PC-9 (cell line): Measurements from ENCODE around the gene ZBBX. TPM values are rescaled to one million over a fixed set of nuclear protein-coding genes. Genes with fewer than 3 reads are reported as not detected.

ENCODE experiments used
- BruUV-seq: library from RNA; stranded (reverse); fragments of 400-500 nt; replicated peaks from 2 replicates; lab custom pipeline; 2021; lab: Mats Ljungman, UMichigan
- CTCF ChIA-PET: fragments of 300-600 bp; sonication (Branson Sonifier 250); formaldehyde crosslinking; loops from one replicate; lab custom pipeline; 2022; ENCODE audit warnings: antibody characterized with exemption; lab: Charles Lee
- POLR2A ChIA-PET: fragments of 300-600 bp; sonication (Branson Sonifier 250); formaldehyde crosslinking; loops from one replicate; lab custom pipeline; 2022; ENCODE audit warnings: antibody characterized with exemption; ENCODE audit not compliant: unreplicated experiment; lab: Charles Lee
- DNase-seq, 2 experiments: peaks; one replicate each; pipeline versions ENCODE4 v3.0.0 to v3.0.0-alpha.2; 2015 to 2022; ENCODE audit warnings: mixed read lengths in 1 of 2
- H2AFZ ChIP-seq: fragments of 200-600 bp; sonication (generic); 2 replicates; pipeline ENCODE4 v1.8.1; 2017; ENCODE audit warnings: antibody characterized with exemption
- H3F3A ChIP-seq: fragments of 200-600 bp; sonication (generic); 2 replicates; pipeline ENCODE4 v1.8.1; 2017; ENCODE audit warnings: antibody characterized with exemption, mild to moderate bottlenecking, low read depth; ENCODE audit not compliant: insufficient read depth
- H3K27ac ChIP-seq: fragments of 200-600 bp; sonication (generic); 2 replicates; pipeline ENCODE4 v1.6.1; 2016; ENCODE audit warnings: mixed run types
- H3K27me3 ChIP-seq: fragments of 200-600 bp; sonication (generic); 2 replicates; pipeline ENCODE4 v1.6.1; 2016; ENCODE audit warnings: low read depth, mixed run types; ENCODE audit not compliant: insufficient read depth
- H3K36me3 ChIP-seq: fragments of 200-600 bp; sonication (generic); 2 replicates; pipeline ENCODE4 v1.6.1; 2016; ENCODE audit warnings: low read depth, mixed run types
- H3K4me1 ChIP-seq: fragments of 200-600 bp; sonication (generic); replicated peaks from 2 replicates; pipeline ENCODE4 v1.6.1; 2016; ENCODE audit warnings: mixed run types; ENCODE audit not compliant: insufficient read depth
- H3K4me2 ChIP-seq: fragments of 200-600 bp; sonication (generic); 2 replicates; pipeline ENCODE4 v1.6.1; 2017; ENCODE audit warnings: mixed run types
- H3K4me3 ChIP-seq: fragments of 200-600 bp; sonication (generic); 2 replicates; pipeline ENCODE4 v1.6.1; 2016; ENCODE audit warnings: mixed run types
- H3K79me2 ChIP-seq: fragments of 200-600 bp; sonication (generic); 2 replicates; pipeline ENCODE4 v1.6.1; 2017; ENCODE audit warnings: low read depth, mixed run types
- H3K9me2 ChIP-seq: fragments of 200-600 bp; sonication (generic); 2 replicates; pipeline ENCODE4 v1.8.1; 2017; ENCODE audit warnings: mild to moderate bottlenecking; ENCODE audit not compliant: insufficient read depth
- H3K9me3 ChIP-seq: fragments of 200-600 bp; sonication (generic); 2 replicates; pipeline ENCODE4 v1.8.1; 2016; ENCODE audit warnings: low read depth; ENCODE audit not compliant: insufficient read depth
- H4K20me1 ChIP-seq: fragments of 200-600 bp; sonication (generic); 2 replicates; pipeline ENCODE4 v1.8.1; 2017; ENCODE audit not compliant: insufficient read depth
- CTCF ChIP-seq: fragments of 200-600 bp; sonication (generic); conservative IDR thresholded peaks from 2 replicates; pipeline ENCODE4 v1.6.1; 2017; ENCODE audit warnings: mixed run types, antibody characterized with exemption, mild to moderate bottlenecking, moderate library complexity
- EZH2 ChIP-seq: fragments of 200-600 bp; sonication (generic); IDR thresholded peaks from 2 replicates; pipeline ENCODE4 v1.8.0; 2017; ENCODE audit warnings: antibody characterized with exemption, low read depth
- intact Hi-C: fragments of 100-400 bp; cut with micrococcal nuclease; formaldehyde crosslinking; loops from one replicate; pipeline ENCODE4 v1.10.0; 2022; ENCODE audit not compliant: unreplicated experiment
- total RNA-seq: library from RNA; stranded (reverse); gene quantifications from 2 replicates; pipeline ENCODE4 v1.2.3, GENCODE V29; 2021

Gene ZBBX
- total RNA-seq, 1 experiment from 2014 or later = 0.85 TPM

GRCh38 chr3:167406876-167407492 lies 26.9 kb upstream of the ZBBX start:
- Histone ChIP-seq H3K4me2 (no peak overlapping the region), H3K79me2 (no peaks in the 10 kb centered on the region), H3F3A (no peaks in the 10 kb centered on the region), H3K4me3 (no peak overlapping the region), H3K27ac (no peak overlapping the region), H3K27me3 (no peaks in the 10 kb centered on the region), H2AFZ (no peak overlapping the region), H4K20me1 (no peaks in the 10 kb centered on the region), H3K9me2 (no peaks in the 10 kb centered on the region), H3K36me3 (no peaks in the 10 kb centered on the region), H3K4me1 (no peaks in the 10 kb centered on the region), H3K9me3 (no peaks in the 10 kb centered on the region)
- TF ChIP-seq CTCF (peak; percentile 67), EZH2 (no peak)
- ChIA-PET POLR2A (no interaction called here), CTCF (no interaction called here)
- peak; percentile 45 to 60 for DNase-seq
- BruUV-seq = no TSS peak
- intact Hi-C loops = loop anchor here (1.0 to 5.0 kb wide), 4 partner anchors 278 to 633 kb away; partner anchors contain the start of gene PDCD10

- no peak for TF ChIP-seq EZH2
- no peak for TF ChIP-seq CTCF
- H3K79me2 ChIP-seq = no peaks in the 10 kb centered on the region
- H3K27me3 ChIP-seq = no peaks in the 10 kb centered on the region
- no peak for DNase-seq
- no peak overlapping the region for H3K27ac ChIP-seq
- no TSS peak for BruUV-seq
- CTCF ChIA-PET = no interaction called here
- H4K20me1 ChIP-seq = no peaks in the 10 kb centered on the region
- no peaks in the 10 kb centered on the region for H3F3A ChIP-seq
- intact Hi-C loops = no loop called here
- H3K36me3 ChIP-seq = no peaks in the 10 kb centered on the region
- H3K4me1 ChIP-seq = no peaks in the 10 kb centered on the region
- no peak overlapping the region for H2AFZ ChIP-seq
- no peaks in the 10 kb centered on the region for H3K9me2 ChIP-seq
- H3K9me3 ChIP-seq = no peaks in the 10 kb centered on the region
- no peak overlapping the region for H3K4me3 ChIP-seq
- H3K4me2 ChIP-seq = no peak overlapping the region
- POLR2A ChIA-PET = no interaction called here
Observed at GRCh38 chr3:167397826-167398225, 17.7 kb upstream of the ZBBX start.

GRCh38 chr3:167396075-167396474 lies 16.0 kb upstream of the ZBBX start:
- TF ChIP-seq CTCF (no peak), EZH2 (no peak)
- no peaks in the 10 kb centered on the region for H3K27me3 ChIP-seq
- H3F3A ChIP-seq = no peaks in the 10 kb centered on the region
- POLR2A ChIA-PET = no interaction called here
- no TSS peak for BruUV-seq
- H3K4me3 ChIP-seq = no peak overlapping the region
- H3K79me2 ChIP-seq = no peaks in the 10 kb centered on the region
- no peak overlapping the region for H2AFZ ChIP-seq
- H3K27ac ChIP-seq = no peak overlapping the region
- no peak for DNase-seq
- H4K20me1 ChIP-seq = no peaks in the 10 kb centered on the region
- H3K4me2 ChIP-seq = no peak overlapping the region
- no peaks in the 10 kb centered on the region for H3K36me3 ChIP-seq
- no peaks in the 10 kb centered on the region for H3K4me1 ChIP-seq
- H3K9me3 ChIP-seq = no peaks in the 10 kb centered on the region
- no peaks in the 10 kb centered on the region for H3K9me2 ChIP-seq
- intact Hi-C loops = no loop called here
- CTCF ChIA-PET = no interaction called here
